Stimulated activated CD8-positive, alpha-beta memory T cell treated with anti-CD3 and anti-CD28 coated beads, Interleukin-7, amount 100 ng/mL, for 24 hours (primary cell): ENCODE results near the gene FCRL6.

ENCODE experiments used
- DNase-seq: peaks from one replicate; pipeline ENCODE4 v3.0.0-alpha.2; 2020; ENCODE audit warnings: low read depth

The FCRL6 gene

GRCh38 chr1:159799446-159799985 lies 2.6 kb upstream of the FCRL6 start:
- no peak for DNase-seq

- DNase-seq, result peak; percentile 8
Measured at GRCh38 chr1:159800177-159800930, 1.8 kb upstream of the FCRL6 start.

- no peak for DNase-seq
Measured at GRCh38 chr1:159803956-159804689, 2.0 kb downstream of the FCRL6 start.

- DNase-seq, result no peak
Measured at GRCh38 chr1:159804924-159805323, 2.8 kb downstream of the FCRL6 start.

- no peak for DNase-seq
Measured at GRCh38 chr1:159815926-159816325, 13.8 kb downstream of the FCRL6 start.

- no peak for DNase-seq
Measured at GRCh38 chr1:159817276-159818041, 15.3 kb downstream of the FCRL6 start.

GRCh38 chr1:159821171-159821867 lies 19.2 kb downstream of the FCRL6 start:
- no peak for DNase-seq

GRCh38 chr1:159823406-159823805 lies 21.2 kb downstream of the FCRL6 start:
- no peak for DNase-seq

GRCh38 chr1:159825564-159825963 lies 23.4 kb downstream of the FCRL6 start:
- no peak for DNase-seq

GRCh38 chr1:159826441-159827101 lies 24.4 kb downstream of the FCRL6 start, which contains the start of gene SLAMF8:
TSS of gene SLAMF8 (plus strand) at chr1:159826873. CDS start at chr1:159826899, 26 bp downstream.
- peak; percentile 43 for DNase-seq

GRCh38 chr1:159827102-159827490 lies 24.9 kb downstream of the FCRL6 start:
- no peak for DNase-seq

GRCh38 chr1:159827549-159827948 lies 25.4 kb downstream of the FCRL6 start:
- no peak for DNase-seq

- no peak for DNase-seq
Measured at GRCh38 chr1:159828176-159828575, 26.0 kb downstream of the FCRL6 start.

- DNase-seq, result no peak
Measured at GRCh38 chr1:159828581-159829272, 26.6 kb downstream of the FCRL6 start.

- DNase-seq, result no peak
Measured at GRCh38 chr1:159829273-159829634, 27.1 kb downstream of the FCRL6 start.

- DNase-seq, result no peak
Measured at GRCh38 chr1:159829822-159830465, 27.8 kb downstream of the FCRL6 start.

- DNase-seq, result no peak
Measured at GRCh38 chr1:159830722-159831121, 28.6 kb downstream of the FCRL6 start.

- DNase-seq, result no peak
Measured at GRCh38 chr1:159831412-159832141, 29.4 kb downstream of the FCRL6 start.

- DNase-seq, result no peak
Measured at GRCh38 chr1:159832309-159832708, 30.1 kb downstream of the FCRL6 start.
